Left ventricle myocardium inferior (tissue), 1 donor: ENCODE measurements around the gene TRAK1. TPM values are rescaled to one million over a fixed set of nuclear protein-coding genes. Genes with fewer than 3 reads are reported as not detected.

Experiments used
- DNase-seq: peaks from one replicate; pipeline ENCODE4 v3.0.0-alpha.2; 2020
- H3K27ac ChIP-seq: fragments of 200-600 bp; replicated peaks from 2 replicates; pipeline ENCODE4 v1.8.0; 2021
- H3K27me3 ChIP-seq: fragments of 200-600 bp; 2 replicates; pipeline ENCODE4 v1.8.0; 2021; ENCODE audit warnings: low read depth
- H3K36me3 ChIP-seq: fragments of 200-600 bp; 2 replicates; pipeline ENCODE4 v1.8.0; 2021
- H3K4me1 ChIP-seq: fragments of 200-600 bp; 2 replicates; pipeline ENCODE4 v1.8.0; 2021
- H3K4me3 ChIP-seq: fragments of 200-600 bp; 2 replicates; pipeline ENCODE4 v1.8.0; 2021; ENCODE audit warnings: mild to moderate bottlenecking, moderate library complexity
- H3K9me3 ChIP-seq: fragments of 200-600 bp; replicated peaks from 2 replicates; pipeline ENCODE4 v1.8.0; 2021
- intact Hi-C: fragments of 100-400 bp; cut with micrococcal nuclease; formaldehyde crosslinking; loops from one replicate; pipeline ENCODE4 v1.11.0; 2022
- total RNA-seq: library from RNA; stranded (reverse); fragmentation: NEBNext Ultra II Directional; extraction: Animal tissue kit (Norgen Biotek cat#: 25700); gene quantifications from one replicate; pipeline ENCODE4 v1.2.1, GENCODE V29; 2021
- TF ChIP-seq, protein P1 (sequence below): fragments of 200-600 bp; IDR thresholded peaks from 2 replicates; pipeline ENCODE4 v1.8.0; 2021; ENCODE audit warnings: antibody characterized with exemption, mild to moderate bottlenecking, borderline replicate concordance
- donor health status: DM: no; HTN: yes; CAD: no; lungs with severe emphysema.

The TRAK1 gene
- total RNA-seq, 1 donor from 2014 or later = 264 TPM

DNA sequence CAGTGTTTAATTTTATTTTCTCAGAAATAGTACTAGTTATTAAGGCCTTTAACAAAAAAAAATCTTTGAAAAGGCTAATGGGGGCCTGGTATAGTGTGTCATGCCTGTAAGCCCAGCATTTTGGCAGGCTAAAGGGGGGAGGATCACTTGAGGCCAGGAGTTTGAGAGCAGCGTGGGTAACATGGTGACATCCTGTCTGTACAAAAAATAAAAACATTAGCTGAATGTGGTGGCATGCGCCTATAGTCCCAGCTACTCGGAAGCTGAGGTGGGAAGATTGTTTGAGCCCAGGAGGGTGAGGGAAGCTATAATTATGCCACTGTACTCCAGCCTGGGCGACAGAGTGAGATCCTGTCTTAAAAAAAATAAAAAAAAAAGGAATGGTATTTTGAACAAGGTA lies 61.9 kb downstream of the TRAK1 start:
- H3K36me3 ChIP-seq = no peaks in the 10 kb centered on the region
- H3K4me3 ChIP-seq = no peak overlapping the region
- no peaks in the 10 kb centered on the region for H3K9me3 ChIP-seq
- intact Hi-C loops = no loop called here
- H3K27me3 ChIP-seq = no peaks in the 10 kb centered on the region
- no peak for DNase-seq
- peaks cover 75% of the 10 kb centered on the region for H3K4me1 ChIP-seq
- H3K27ac ChIP-seq = peak overlapping the region; percentile 28
- TF ChIP-seq, protein P1, sequence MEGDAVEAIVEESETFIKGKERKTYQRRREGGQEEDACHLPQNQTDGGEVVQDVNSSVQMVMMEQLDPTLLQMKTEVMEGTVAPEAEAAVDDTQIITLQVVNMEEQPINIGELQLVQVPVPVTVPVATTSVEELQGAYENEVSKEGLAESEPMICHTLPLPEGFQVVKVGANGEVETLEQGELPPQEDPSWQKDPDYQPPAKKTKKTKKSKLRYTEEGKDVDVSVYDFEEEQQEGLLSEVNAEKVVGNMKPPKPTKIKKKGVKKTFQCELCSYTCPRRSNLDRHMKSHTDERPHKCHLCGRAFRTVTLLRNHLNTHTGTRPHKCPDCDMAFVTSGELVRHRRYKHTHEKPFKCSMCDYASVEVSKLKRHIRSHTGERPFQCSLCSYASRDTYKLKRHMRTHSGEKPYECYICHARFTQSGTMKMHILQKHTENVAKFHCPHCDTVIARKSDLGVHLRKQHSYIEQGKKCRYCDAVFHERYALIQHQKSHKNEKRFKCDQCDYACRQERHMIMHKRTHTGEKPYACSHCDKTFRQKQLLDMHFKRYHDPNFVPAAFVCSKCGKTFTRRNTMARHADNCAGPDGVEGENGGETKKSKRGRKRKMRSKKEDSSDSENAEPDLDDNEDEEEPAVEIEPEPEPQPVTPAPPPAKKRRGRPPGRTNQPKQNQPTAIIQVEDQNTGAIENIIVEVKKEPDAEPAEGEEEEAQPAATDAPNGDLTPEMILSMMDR = no peak

DNA sequence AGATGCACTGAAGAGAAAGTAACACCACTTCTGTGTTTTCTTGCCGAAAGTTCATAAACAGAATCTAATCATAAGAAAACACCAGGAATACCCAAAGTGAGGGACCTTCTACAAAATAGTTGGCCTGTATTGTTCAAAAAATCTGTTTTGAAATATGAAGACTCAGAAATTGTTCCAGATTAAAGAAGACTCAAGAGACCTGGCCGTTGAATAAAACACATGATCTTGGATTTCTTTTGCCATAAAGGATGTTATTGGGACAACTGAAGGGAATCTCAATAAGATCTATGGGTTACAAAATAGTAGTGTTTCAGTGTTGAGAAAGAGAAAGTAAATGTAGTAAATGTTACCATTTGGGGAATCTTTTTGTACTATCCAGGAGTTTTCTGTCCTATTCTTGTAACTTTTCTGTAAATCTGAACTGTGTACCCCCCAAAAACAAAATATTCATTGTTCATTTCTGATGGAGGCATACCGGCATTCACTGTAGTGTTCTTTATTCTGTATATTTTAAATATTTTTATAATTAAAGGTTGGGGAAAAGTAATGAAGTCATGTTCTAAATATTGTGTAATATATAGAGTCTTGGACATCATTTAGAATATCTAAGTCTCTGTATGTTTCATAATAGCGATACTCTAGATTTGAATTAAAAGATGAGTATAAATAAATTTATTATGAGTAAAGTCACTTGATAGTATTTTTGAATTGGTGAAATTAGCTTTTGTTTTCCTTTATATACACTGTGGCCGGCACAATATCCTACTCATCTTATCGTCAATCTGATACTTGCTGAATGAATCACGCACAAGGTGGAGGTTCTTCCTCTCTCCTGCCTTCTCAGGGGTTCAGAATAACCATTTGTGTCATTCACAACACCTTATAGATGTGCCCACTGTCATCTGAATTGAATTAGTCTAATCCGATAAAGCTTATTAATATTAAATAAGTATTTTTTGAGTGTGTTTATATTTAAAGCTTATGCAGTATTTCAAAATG lies 66.7 kb downstream of the TRAK1 start:
- no peaks in the 10 kb centered on the region for H3K36me3 ChIP-seq
- intact Hi-C loops = no loop called here
- H3K27me3 ChIP-seq = no peaks in the 10 kb centered on the region

GRCh38 chr3:42159147-42159546 lies 68.0 kb downstream of the TRAK1 start:
- TF ChIP-seq, protein P1 = no peak
- Histone ChIP-seq H3K9me3 (no peaks in the 10 kb centered on the region), H3K36me3 (no peaks in the 10 kb centered on the region), H3K27me3 (no peaks in the 10 kb centered on the region), H3K27ac (peak overlapping the region; percentile 71), H3K4me3 (no peak overlapping the region), H3K4me1 (peaks cover 69% of the 10 kb centered on the region)
- intact Hi-C loops = no loop called here
- no peak for DNase-seq

More for the DNA sequence above, 66.7 kb downstream of the TRAK1 start:
- DNase-seq = no peak
- H3K4me3 ChIP-seq = no peak overlapping the region
- TF ChIP-seq, protein P1 = no peak
- H3K9me3 ChIP-seq = no peaks in the 10 kb centered on the region
- peaks cover 69% of the 10 kb centered on the region for H3K4me1 ChIP-seq
- H3K27ac ChIP-seq = no peak overlapping the region

DNA sequence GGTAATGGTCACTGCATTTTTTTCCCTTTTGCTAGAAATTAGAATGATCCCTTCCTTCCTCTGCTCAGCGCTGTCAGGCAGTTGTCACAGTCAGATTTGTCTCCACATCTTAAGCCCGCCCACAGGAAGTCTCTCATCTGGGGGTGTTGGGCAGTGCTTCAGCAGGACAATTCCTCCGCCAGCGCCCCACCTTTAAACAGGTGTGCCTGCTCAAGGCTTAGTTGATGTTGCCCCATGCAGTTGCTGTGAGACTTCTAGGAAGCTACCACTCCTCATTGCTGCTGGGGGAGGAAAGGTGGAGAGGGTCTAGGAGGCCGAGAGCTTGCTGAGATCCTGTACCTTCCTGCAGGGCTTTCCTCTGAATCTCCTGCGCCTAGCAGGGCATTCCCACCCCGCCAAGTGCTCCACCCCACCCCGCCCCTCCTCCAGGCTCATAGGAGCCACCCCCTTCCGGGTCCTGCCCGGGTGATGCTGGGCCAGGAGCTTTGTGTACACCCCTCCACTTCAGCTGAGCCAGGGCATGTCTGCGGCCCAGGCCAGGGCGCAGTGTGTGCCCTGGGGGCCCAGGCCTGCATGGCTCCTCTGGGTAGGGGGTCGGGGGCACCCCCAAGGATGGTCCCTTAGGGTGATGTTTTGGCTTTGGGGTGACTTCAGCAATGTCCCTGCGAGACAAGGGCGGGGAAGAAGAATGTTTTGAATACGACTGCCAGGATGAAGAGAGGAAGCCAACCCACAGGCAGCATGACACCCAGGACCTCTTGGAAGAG lies 68.7 kb downstream of the TRAK1 start:
- Histone ChIP-seq H3K4me1 (peaks cover 69% of the 10 kb centered on the region), H3K27ac (peak overlapping the region; percentile 71), H3K36me3 (no peaks in the 10 kb centered on the region), H3K9me3 (no peaks in the 10 kb centered on the region), H3K27me3 (no peaks in the 10 kb centered on the region), H3K4me3 (peak overlapping the region; percentile 40)
- intact Hi-C loops = no loop called here
- DNase-seq = peak; percentile 47
- TF ChIP-seq, protein P1 = no peak

- DNase-seq = no peak
- Histone ChIP-seq H3K4me1 (peaks cover 77% of the 10 kb centered on the region), H3K4me3 (no peak overlapping the region), H3K9me3 (no peaks in the 10 kb centered on the region), H3K27ac (peak overlapping the region; percentile 71), H3K27me3 (no peaks in the 10 kb centered on the region), H3K36me3 (no peaks in the 10 kb centered on the region)
- TF ChIP-seq, protein P1 = no peak
- intact Hi-C loops = no loop called here
Measured at GRCh38 chr3:42161050-42161935, 70.1 kb downstream of the TRAK1 start.
